CD4-positive, alpha-beta memory T cell (primary cell): ENCODE data around the gene ENKUR. TPM values are rescaled to one million over a fixed set of nuclear protein-coding genes. Genes with fewer than 3 reads are reported as not detected.

Experiments
- CTCF ChIA-PET: fragments of 350-600 bp; sonication (Branson Sonifier 250); formaldehyde crosslinking; loops from one replicate; lab custom pipeline; 2021; ENCODE audit warnings: inconsistent platforms; ENCODE audit not compliant: partially characterized antibody; lab: Charles Lee
- POLR2A ChIA-PET: fragments of 350-600 bp; sonication (Branson Sonifier 250); formaldehyde crosslinking; loops from one replicate; lab custom pipeline; 2021; ENCODE audit not compliant: partially characterized antibody; lab: Charles Lee
- DNase-seq, 5 donors: peaks; one replicate each; pipeline versions ENCODE4 v3.0.0 to v3.0.0-alpha.2; 2020 to 2022; ENCODE audit warnings: mixed read lengths in 1 of 5
- H3K27ac ChIP-seq: one replicate; pipeline ENCODE4 v1.7.0; 2013; ENCODE audit warnings: low read depth, low read length
- H3K27me3 ChIP-seq: 2 replicates; pipeline ENCODE4 v1.7.0; 2013; ENCODE audit warnings: mild to moderate bottlenecking, low read length, moderate library complexity; ENCODE audit not compliant: insufficient read depth
- H3K36me3 ChIP-seq: 2 replicates; pipeline ENCODE4 v1.7.0; 2013; ENCODE audit warnings: mild to moderate bottlenecking, low read length, moderate library complexity; ENCODE audit not compliant: insufficient read depth
- H3K4me1 ChIP-seq: 2 replicates; pipeline ENCODE4 v1.7.0; 2013; ENCODE audit warnings: mild to moderate bottlenecking, low read length, moderate library complexity; ENCODE audit not compliant: insufficient read depth
- H3K4me3 ChIP-seq, 2 donors: one replicate each; pipeline ENCODE4 v1.7.0; 2013; ENCODE audit warnings: low read length in 2 of 2, mild to moderate bottlenecking in 1 of 2
- H3K9me3 ChIP-seq, 2 donors: one replicate each; pipeline ENCODE4 v1.7.0; 2013; ENCODE audit warnings: low read length in 2 of 2, control low read depth in 1 of 2; ENCODE audit not compliant: control insufficient read depth in 1 of 2
- H3K27ac Mint-ChIP-seq, 7 donors: one replicate each; pipeline ENCODE4 v1.8.0; 2020 to 2021; ENCODE audit warnings: mixed read lengths in 7 of 7, mild to moderate bottlenecking in 6 of 7, inconsistent platforms in 3 of 7, moderate library complexity in 3 of 7
- H3K27me3 Mint-ChIP-seq, 2 donors: one replicate each; pipeline ENCODE4 v1.8.0; 2020 to 2021; ENCODE audit warnings: mixed read lengths in 2 of 2
- H3K36me3 Mint-ChIP-seq, 2 donors: one replicate each; pipeline ENCODE4 v1.8.0; 2020 to 2021; ENCODE audit warnings: mixed read lengths in 2 of 2, inconsistent platforms in 1 of 2, mild to moderate bottlenecking in 1 of 2
- H3K4me1 Mint-ChIP-seq, 4 donors: one replicate each; pipeline ENCODE4 v1.8.0; 2020 to 2021; ENCODE audit warnings: mixed read lengths in 4 of 4, mild to moderate bottlenecking in 1 of 4
- H3K4me3 Mint-ChIP-seq, 8 donors: one replicate each; pipeline ENCODE4 v1.8.0; 2020 to 2021; ENCODE audit warnings: mixed read lengths in 8 of 8, mild to moderate bottlenecking in 7 of 8, moderate library complexity in 6 of 8, inconsistent platforms in 3 of 8
- H3K9me3 Mint-ChIP-seq, 8 donors: one replicate each; pipeline ENCODE4 v1.8.0; 2020 to 2021; ENCODE audit warnings: mixed read lengths in 8 of 8, mild to moderate bottlenecking in 5 of 8, inconsistent platforms in 3 of 8, moderate library complexity in 1 of 8
- intact Hi-C: fragments of 100-400 bp; cut with micrococcal nuclease; formaldehyde crosslinking; loops from one replicate; pipeline ENCODE4 v1.15.1; 2023
- polyA plus RNA-seq, 2 donors: library from polyadenylated mRNA; unstranded; fragments of 300-500 nt; fragmentation: Illumina TruSeq; gene quantifications; one replicate each; pipeline ENCODE4 v1.2.3, GENCODE V29; 2021
- total RNA-seq, 2 experiments: library from RNA; stranded (reverse); gene quantifications; one replicate each; pipeline ENCODE4 v1.2.3, GENCODE V29; 2021

The ENKUR gene
- total and polyA plus RNA-seq, 4 experiments from 2014 or later = not detected

DNA sequence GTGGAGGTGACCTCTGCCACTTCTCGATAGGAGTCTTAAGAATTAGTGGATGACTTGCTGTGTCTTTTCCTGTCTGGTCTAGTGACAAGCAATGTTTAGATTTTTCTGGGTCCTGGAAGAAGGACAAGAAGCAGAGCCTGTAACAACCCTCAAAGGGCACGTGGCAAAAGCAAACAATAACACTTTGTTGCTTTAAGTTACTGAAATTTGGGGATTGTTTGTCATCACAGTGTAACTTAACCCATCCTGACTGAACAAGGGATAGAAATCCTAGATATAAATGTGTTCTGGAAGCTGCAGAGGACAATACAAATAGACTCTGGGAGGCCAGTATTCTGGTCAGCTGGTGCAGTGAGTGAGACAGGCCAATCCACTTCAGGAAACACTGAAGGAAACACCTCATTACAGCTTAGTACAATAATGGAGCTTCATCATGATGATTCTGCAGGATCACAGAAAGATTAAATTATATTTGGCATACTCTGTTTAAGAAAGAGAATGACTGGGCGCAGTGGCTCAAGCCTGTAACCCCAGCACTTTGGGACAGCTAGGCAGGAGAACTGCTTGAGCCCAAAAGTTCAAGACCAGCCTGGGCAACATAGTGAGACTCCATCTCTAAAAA lies 23.3 kb downstream of the ENKUR start:
- H3K27me3 Mint-ChIP-seq = peaks cover 0 to 2% of the 10 kb centered on the region in 2 donors
- H3K27ac Mint-ChIP-seq = no peak overlapping the region
- intact Hi-C loops = no loop called here
- Histone ChIP-seq H3K4me3 (no peak overlapping the region), H3K4me1 (no peaks in the 10 kb centered on the region), H3K27me3 (no peaks in the 10 kb centered on the region), H3K36me3 (no peaks in the 10 kb centered on the region), H3K27ac (no peak overlapping the region), H3K9me3 (no peaks in the 10 kb centered on the region)
- H3K4me1 Mint-ChIP-seq = no peaks in the 10 kb centered on the region
- H3K36me3 Mint-ChIP-seq = no peaks in the 10 kb centered on the region
- no peak for DNase-seq
- H3K9me3 Mint-ChIP-seq = no peaks in the 10 kb centered on the region
- ChIA-PET CTCF (interaction anchor here (1.3 to 1.7 kb wide), 2 partner anchors 350 to 375 kb away, joined by 5 to 11 read pairs; no protein-coding TSS in a partner anchor), POLR2A (no interaction called here)
- H3K4me3 Mint-ChIP-seq = no peak overlapping the region

DNA sequence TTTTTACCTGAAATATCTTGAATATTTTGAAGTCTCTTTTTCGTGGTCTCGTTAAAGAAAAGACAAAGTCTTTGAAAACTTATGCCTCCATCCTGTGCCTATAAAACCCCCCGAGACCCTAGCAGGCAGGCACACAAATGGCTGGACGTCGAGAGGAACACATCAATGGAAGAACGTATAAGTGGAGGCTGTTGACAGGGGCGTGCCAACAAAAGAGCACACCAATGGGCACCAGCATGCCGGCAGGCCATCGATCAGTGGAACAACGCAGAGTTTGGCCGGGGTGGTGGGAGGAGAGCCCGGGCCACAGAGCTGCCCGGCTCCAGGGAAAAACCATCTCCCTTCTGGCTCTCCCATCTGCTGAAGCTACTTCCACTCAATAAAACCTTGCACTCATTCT lies 24.7 kb downstream of the ENKUR start:
- Mint-ChIP-seq H3K9me3 (no peaks in the 10 kb centered on the region), H3K27me3 (no peaks in the 10 kb centered on the region), H3K4me1 (no peaks in the 10 kb centered on the region), H3K36me3 (no peaks in the 10 kb centered on the region), H3K4me3 (no peak overlapping the region), H3K27ac (no peak overlapping the region)
- POLR2A ChIA-PET = interaction anchor here (1.6 kb wide), 1 partner anchor 25 kb away, joined by 3 read pairs; the partner anchor contains the start of genes ENKUR and THNSL1
- DNase-seq = no peak
- H3K27ac ChIP-seq = no peak overlapping the region
- CTCF ChIA-PET = interaction anchor here (3.3 kb wide), 1 partner anchor 349 kb away, joined by 17 read pairs; no protein-coding TSS in a partner anchor
- no peaks in the 10 kb centered on the region for H3K27me3 ChIP-seq
- H3K9me3 ChIP-seq = no peaks in the 10 kb centered on the region
- intact Hi-C loops = no loop called here
- H3K4me1 ChIP-seq = no peaks in the 10 kb centered on the region
- H3K4me3 ChIP-seq = no peak overlapping the region
- H3K36me3 ChIP-seq = no peaks in the 10 kb centered on the region

DNA sequence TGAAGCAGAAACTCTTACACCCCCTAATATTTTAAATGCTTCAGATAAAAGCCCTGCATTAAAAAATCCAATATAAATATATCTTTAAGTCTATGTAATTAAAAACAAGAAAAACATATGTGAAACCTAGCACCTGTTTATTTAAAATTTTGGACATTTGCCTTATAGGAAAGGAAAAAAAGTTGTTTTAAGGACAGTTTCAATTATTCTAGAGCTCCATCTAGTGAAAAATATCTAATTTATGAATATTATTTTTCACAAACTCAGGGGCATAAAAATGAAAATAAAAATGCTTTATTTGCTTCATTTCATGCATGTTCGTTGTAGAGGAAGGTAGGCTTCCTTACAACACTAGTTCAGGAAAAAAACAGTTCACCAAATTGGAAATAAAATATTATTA lies 26.1 kb downstream of the ENKUR start:
- intact Hi-C loops = loop anchor here (1.0 kb wide), 1 partner anchor 347 kb away; no protein-coding TSS in a partner anchor
- Mint-ChIP-seq H3K27me3 (no peaks in the 10 kb centered on the region), H3K27ac (no peak overlapping the region), H3K4me1 (no peaks in the 10 kb centered on the region), H3K36me3 (no peaks in the 10 kb centered on the region), H3K9me3 (no peaks in the 10 kb centered on the region), H3K4me3 (no peak overlapping the region)
- POLR2A ChIA-PET = interaction anchor here (0.9 to 1.6 kb wide), 2 partner anchors 27 to 347 kb away, joined by 3 read pairs; partner anchors contain the start of genes ENKUR and THNSL1
- Histone ChIP-seq H3K27me3 (no peaks in the 10 kb centered on the region), H3K27ac (no peak overlapping the region), H3K4me3 (no peak overlapping the region), H3K4me1 (no peaks in the 10 kb centered on the region), H3K36me3 (no peaks in the 10 kb centered on the region), H3K9me3 (no peaks in the 10 kb centered on the region)
- CTCF ChIA-PET = interaction anchor here (0.9 to 3.3 kb wide), 5 partner anchors 15 to 372 kb away, joined by 3 to 17 read pairs (median 6); no protein-coding TSS in a partner anchor
- no peak for DNase-seq

DNA sequence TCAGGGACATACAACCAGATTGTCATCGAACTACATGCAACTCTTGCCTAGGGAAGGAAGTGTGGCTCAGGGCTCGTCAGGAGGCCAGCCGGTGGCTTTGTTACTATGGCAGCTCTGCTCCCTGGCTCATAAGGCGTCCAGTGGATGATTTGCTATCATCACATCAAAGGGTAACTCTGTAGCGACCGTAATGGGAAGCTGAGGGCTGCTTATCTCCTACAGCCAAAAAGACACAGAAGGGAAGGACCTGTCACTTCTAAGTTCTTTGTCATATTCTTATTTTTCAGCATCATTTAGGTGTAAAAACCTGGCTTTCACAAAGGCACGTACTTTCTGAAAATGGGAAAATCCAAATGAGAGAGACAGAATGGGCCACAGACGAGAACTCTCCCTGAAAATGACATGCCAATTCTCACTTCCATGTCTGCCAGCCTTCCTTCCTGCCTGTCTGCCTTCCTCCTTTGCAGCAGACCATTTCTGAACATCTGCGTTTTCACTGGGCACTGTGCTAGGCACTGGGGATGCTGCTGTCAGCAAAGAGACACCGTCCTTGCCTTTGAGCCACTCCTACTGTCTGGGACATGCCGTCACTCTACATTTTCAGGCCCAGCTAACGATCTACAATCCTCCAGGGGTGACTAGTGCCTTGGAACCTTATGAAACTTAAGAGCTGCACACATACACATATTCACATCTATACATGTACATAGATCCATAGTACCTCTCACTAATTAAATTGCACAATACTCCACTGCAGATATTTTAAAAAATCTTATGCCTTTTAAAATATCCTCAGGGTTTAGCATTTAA lies 26.9 kb downstream of the ENKUR start:
- Mint-ChIP-seq H3K9me3 (no peaks in the 10 kb centered on the region), H3K36me3 (no peaks in the 10 kb centered on the region), H3K4me3 (no peak overlapping the region), H3K27ac (peak overlapping the region in 1 of 7 donors; percentile 39), H3K4me1 (no peaks in the 10 kb centered on the region), H3K27me3 (no peaks in the 10 kb centered on the region)
- POLR2A ChIA-PET = interaction anchor here (0.9 kb wide), 1 partner anchor 346 kb away, joined by 3 read pairs; no protein-coding TSS in a partner anchor
- Histone ChIP-seq H3K9me3 (no peaks in the 10 kb centered on the region), H3K27me3 (no peaks in the 10 kb centered on the region), H3K36me3 (no peaks in the 10 kb centered on the region), H3K27ac (no peak overlapping the region), H3K4me3 (no peak overlapping the region), H3K4me1 (no peaks in the 10 kb centered on the region)
- intact Hi-C loops = no loop called here
- CTCF ChIA-PET = interaction anchor here (1.0 to 3.3 kb wide), 5 partner anchors 59 to 371 kb away, joined by 3 to 17 read pairs (median 6); no protein-coding TSS in a partner anchor
- no peak for DNase-seq

DNA sequence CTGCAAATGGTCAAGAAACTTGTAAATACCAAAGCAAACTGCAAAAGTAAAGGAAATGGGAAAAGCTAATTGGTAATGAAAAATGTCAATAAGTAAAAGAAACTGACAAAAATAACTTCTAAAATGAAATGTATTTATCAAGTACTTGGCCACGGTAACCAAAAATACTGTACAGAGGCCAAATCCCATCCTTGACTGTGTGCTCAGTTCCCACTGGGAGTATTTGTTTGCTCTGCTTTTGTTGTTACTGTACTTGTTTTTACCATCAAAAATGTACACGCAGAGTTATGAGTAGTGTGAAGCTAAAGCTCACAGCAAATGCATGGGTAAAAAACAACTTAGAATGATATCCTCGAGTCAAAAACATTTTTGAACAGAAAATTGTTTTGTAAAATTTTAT lies 31.1 kb downstream of the ENKUR start:
- intact Hi-C loops = no loop called here
- Histone ChIP-seq H3K27ac (no peak overlapping the region), H3K4me1 (peaks cover 5% of the 10 kb centered on the region), H3K27me3 (no peaks in the 10 kb centered on the region), H3K36me3 (no peaks in the 10 kb centered on the region), H3K4me3 (no peak overlapping the region), H3K9me3 (no peaks in the 10 kb centered on the region)
- no peak for DNase-seq
- Mint-ChIP-seq H3K4me1 (peaks cover 0 to 8% (median 4%) of the 10 kb centered on the region in 4 donors), H3K27me3 (peaks cover 0 to 1% of the 10 kb centered on the region in 2 donors), H3K9me3 (no peaks in the 10 kb centered on the region), H3K36me3 (no peaks in the 10 kb centered on the region), H3K27ac (peak overlapping the region in 1 of 7 donors; percentile 32), H3K4me3 (no peak overlapping the region)
- POLR2A ChIA-PET = no interaction called here
- CTCF ChIA-PET = no interaction called here

DNA sequence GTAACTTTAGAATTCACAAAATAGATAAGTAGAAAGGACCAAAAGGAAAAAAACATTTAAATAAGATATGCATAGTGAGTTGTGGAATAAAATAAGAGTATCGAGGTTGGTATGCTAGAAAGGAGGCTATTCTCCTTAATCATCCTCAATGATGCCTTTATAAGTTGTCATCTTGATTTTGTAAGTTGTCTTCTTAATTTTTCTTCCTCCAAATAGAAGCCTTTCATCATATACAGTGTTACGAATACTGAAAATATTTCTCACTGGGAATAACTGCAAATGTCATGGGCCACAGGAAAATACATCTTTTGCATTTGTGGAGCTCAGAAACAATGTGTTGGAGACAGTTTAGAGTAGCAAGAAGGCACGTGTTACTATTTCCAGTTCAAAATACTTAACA lies 32.0 kb downstream of the ENKUR start:
- ChIA-PET CTCF (no interaction called here), POLR2A (no interaction called here)
- Histone ChIP-seq H3K36me3 (no peaks in the 10 kb centered on the region), H3K27ac (no peak overlapping the region), H3K4me3 (no peak overlapping the region), H3K9me3 (no peaks in the 10 kb centered on the region), H3K27me3 (no peaks in the 10 kb centered on the region), H3K4me1 (peaks cover 5% of the 10 kb centered on the region)
- Mint-ChIP-seq H3K27me3 (peaks cover 0 to 1% of the 10 kb centered on the region in 2 donors), H3K4me3 (no peak overlapping the region), H3K4me1 (peaks cover 0 to 8% (median 4%) of the 10 kb centered on the region in 4 donors), H3K9me3 (no peaks in the 10 kb centered on the region), H3K27ac (no peak overlapping the region), H3K36me3 (no peaks in the 10 kb centered on the region)
- intact Hi-C loops = no loop called here
- DNase-seq = no peak

DNA sequence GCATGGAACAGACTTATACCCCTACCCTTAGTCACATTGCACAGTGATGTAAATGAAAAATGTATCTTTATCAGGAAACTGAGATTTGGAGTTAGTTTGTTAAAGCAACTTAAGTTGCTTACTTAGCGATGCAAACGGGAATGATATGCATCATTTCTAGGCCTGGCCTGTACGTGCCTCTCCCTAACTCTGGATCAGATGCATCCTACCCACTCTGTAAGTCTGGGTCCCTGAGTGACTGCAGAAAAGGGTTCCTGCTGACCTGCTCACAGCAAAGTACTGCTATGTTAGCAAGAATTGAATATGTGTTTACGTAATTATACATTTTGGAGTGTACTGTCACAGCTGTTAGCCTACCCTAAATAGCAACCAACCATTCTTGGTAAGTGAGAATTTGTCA lies 32.8 kb downstream of the ENKUR start:
- no peaks in the 10 kb centered on the region for H3K36me3 ChIP-seq
- H3K27me3 ChIP-seq = no peaks in the 10 kb centered on the region
- H3K4me3 ChIP-seq = no peak overlapping the region
- Mint-ChIP-seq H3K4me3 (no peak overlapping the region), H3K4me1 (peaks cover 0 to 8% (median 4%) of the 10 kb centered on the region in 4 donors), H3K36me3 (no peaks in the 10 kb centered on the region), H3K9me3 (no peaks in the 10 kb centered on the region), H3K27me3 (peaks cover 0 to 1% of the 10 kb centered on the region in 2 donors), H3K27ac (no peak overlapping the region)
- POLR2A ChIA-PET = no interaction called here
- no peak overlapping the region for H3K27ac ChIP-seq
- DNase-seq = no peak
- intact Hi-C loops = no loop called here
- CTCF ChIA-PET = interaction anchor here (1.0 kb wide), 1 partner anchor 54 kb away, joined by 3 read pairs; no protein-coding TSS in a partner anchor
- no peaks in the 10 kb centered on the region for H3K9me3 ChIP-seq
- peaks cover 5% of the 10 kb centered on the region for H3K4me1 ChIP-seq
